Stimulated activated CD4-positive, alpha-beta T cell treated with anti-CD3 and anti-CD28 coated beads, Interleukin-12 subunit alpha, Interleukin-12 subunit beta, amount 100 ng/mL, for 48 hours (primary cell): ENCODE results near the gene TNRC18.
"Not testable (repeated sequence)": the region's sequence is repeated elsewhere in the genome, so short reads cannot be mapped to it uniquely, and the experiment has no call there.

ENCODE experiments used
- DNase-seq, 3 donors: peaks; one replicate each; pipeline ENCODE4 v3.0.0-alpha.2; 2020; ENCODE audit warnings: low read depth in 2 of 3, low spot score in 1 of 3

The TNRC18 gene

DNA sequence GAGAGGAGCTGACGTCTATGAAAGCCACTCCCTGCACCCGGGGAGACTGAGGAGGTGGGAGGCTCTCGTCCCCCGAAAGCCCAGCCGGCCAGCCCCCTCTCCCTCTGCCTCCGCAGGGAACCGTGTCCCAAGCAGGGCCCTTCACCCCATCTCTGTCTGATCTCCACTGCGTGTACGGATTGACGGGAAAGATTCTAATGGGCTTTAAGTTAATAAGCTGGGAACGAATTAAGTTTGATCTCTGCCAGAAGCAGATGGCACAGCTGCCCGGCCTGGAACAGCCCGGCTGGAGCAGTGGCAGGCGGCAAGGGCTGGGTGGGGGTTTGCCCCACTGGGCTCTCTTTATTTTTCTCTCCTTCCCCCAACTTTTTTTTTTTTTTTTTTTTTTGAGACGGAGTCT is 147.0 kb downstream of the TNRC18 start:
- no peak for DNase-seq

DNA sequence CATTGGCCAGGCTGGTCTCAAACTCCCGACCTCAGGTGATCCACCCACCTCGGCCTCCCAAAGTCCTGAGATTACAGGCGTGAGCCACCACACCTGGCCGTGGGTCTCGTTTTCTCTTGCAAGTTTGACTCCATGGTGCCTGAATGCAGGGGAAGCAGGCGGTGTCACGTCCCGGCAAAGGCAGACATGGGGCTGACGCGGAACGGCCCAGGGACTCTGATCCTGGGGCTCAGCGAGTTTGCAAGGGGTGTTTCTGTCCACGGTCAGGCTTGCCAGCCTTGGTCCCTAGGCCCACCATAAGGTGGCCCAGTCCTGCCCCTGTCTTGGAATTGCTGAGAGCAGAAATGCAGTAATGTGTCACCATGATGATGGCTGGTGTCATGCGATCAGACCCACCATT is 147.5 kb downstream of the TNRC18 start:
- DNase-seq = not testable (repeated sequence)

DNA sequence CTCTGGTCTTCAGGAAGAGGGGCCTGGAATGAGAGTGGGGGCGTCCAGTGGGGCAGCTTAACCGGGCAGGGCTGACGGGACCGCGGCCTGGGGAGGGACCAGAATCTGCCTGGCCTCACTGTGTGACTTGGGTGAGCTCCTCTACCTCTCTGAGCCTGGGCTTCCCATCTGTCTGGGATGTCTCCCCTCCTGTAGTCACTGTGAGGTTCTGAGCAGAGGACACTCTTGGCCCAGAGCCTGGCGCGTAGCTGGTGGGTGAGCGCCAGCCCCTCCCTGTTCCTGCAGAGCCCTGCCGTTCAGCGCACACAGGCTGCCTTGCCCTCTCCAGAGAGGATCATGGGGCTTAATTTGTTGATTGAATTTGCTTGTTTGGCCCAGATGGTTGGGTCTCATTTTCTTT is 148.1 kb downstream of the TNRC18 start:
- not testable (repeated sequence) for DNase-seq

DNA sequence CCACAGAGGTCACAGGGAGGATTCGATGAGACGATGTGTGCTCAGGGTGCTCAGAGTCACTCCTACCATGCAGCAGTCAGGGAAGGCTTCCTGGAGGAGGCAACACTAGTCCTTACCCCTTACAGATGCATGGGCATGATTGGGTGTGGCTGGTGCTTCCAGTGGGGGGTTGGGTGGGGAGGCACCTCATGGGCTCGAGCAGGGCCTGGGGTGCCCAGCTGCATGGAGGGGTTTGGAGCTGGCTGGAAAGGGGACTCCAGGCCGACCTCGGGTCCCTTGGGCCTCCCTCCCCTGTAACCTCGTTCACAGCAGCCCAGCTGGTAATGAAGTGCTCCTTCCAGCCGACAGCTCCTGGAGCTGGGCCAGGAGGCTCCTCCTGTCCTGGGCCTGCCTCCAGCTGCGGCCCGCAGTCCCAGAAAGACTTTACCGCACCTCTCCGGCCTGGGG is 148.6 kb downstream of the TNRC18 start:
- not testable (repeated sequence) for DNase-seq

DNA sequence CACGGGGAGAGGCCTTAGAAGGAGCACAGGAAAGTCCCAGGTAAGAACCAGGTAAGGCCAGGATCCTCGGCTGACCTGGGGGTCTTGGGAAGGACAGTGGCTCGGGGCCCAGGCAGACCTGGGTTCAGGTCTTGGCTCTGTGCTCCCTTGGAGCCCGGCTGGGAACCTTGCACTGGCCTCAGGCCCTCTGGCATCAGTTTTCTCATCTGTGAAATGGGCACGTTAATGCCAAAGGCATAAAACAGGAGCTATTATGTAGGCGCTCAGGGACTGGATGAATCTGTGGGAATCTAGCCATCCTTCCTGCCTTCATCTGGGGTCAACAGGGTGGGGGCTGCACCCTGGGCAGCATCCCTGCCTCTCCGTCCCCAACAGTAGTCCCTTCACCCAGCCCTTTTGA is 149.2 kb downstream of the TNRC18 start:
- no peak for DNase-seq

DNA sequence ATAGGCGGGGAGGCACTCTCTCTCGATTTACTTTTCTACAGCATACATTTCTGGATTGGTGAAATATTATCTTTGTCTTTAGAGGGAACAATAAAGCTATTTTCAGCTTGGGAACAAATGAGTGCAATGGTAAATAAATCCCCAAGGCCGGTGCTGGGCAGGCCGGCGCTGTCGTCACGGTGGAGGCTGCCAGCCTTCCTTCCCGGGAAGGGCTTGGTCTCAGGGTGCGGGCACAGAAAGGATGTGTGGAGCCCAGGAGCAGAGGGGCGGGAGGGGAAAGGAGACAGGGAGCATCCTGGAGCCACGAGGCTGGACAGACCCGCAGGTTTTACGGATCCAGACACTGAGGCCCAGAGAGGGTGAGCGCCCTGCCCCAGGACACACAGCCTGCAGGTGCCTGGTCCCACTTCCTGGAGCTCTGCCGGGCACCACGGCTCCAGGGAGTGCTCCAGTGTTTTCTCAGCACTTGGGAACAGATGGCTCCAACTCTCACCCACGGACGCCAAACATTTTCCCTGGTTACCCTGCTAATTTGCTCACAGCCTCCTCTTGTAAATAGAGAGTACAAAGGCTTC is 149.7 kb downstream of the TNRC18 start:
- not testable (repeated sequence) for DNase-seq

DNA sequence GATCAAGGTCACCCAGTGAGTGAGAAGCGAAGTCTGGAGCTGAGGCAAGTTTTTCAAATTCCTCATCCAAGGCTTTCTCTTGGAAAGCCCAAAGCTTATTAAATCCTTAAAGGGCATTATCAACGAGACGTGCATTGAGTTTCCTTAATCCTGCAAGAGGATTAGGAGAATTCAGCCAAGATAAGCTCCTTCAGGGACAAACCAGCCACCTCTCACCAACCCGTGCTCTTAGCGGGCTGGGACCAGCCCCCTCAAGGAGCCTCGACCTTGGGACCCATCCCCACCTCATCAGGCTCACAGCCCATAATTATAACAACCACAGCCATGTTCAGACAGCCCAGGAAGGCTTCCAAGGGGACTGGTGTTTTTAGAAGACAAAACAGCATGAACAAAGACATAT is 152.8 kb downstream of the TNRC18 start:
- no peak for DNase-seq

DNA sequence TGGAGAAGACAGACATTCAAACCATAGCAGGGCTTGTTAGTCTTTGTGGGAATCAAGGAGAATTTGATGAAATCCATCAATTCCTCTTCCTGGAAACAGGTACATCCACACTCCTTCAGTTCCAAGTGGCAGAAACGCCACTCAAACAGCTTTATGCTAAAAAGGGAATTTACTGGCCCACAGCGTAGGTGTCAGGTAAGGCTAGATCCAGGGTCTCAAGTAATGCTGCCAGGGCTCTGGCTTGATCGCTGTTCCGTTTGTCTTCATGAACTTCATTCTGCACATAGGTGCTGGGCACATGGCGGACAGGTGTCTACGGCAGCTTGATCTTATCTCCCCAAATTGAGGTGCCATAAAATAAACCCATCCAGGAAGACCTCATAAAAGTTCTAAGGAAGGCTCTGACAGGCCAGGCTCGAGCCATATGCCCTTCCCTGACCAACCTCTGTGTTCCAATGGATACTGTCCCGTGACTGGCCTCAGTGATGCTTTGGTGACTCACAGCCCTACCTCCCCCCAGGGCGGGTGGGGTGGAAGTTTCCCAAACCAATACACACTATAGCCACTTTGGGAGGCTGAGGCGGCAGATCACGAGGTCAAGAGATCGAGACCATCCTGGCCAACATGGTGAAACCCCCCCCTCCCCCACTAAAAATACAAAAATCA is 153.5 kb downstream of the TNRC18 start:
- not testable (repeated sequence) for DNase-seq

DNA sequence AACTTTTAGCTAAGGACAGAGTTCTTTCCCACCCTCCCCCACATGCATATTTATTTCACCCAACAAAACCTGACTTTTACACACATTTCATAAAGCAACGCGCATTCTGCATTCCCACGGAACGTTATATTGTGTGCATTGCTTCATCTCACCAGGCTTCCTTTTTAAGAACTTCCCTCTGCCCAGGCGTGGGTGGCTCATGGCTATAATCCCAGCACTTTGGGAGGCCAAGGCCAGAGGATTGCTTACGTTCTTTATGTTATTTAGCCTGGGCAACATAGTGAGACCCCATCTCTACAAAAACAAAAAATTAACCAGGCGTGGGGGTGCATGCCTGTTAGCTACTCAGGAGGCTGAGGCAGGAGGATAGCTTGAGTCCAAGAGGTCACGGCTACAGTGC is 155.8 kb downstream of the TNRC18 start:
- not testable (repeated sequence) for DNase-seq

DNA sequence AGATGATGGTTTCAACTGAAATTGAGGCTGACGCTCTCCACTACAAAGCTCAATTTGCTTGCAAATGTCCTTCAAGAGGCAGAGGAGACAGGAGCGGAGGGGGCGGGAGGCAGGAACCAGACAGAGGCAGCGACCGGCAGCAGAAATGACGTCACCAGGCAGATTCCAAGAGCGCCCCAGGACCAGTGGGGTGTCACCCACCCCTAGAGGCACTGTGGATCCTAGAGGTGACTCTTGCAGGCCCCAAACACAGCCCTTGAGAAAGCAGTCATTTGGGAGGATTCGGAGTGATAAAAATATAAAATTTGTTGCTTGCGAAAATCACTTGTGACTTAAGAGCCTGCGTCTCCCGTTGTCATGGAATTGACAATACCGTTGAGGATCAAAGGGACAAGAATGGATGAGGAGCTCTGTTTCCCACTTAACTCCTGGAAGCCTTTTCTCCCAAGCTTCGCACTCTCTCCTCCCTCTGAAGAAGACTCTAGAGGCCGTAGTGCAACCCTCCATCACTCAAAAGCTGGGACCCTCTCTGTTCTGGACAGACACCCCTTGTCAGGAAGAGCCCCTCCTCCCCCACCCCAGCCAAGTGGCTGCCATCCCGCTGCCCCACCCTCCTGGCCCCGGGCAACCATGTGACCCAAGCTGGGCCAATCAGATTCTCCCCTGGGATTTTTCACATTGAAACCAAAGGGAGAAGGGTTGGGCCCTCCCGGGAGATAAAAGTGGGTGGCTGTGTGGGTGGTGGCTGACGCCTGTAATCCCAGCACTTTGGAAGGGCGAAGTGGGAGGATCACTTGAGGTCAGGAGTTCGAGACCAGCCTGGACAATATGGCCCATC is 157.2 kb downstream of the TNRC18 start:
- no peak for DNase-seq

DNA sequence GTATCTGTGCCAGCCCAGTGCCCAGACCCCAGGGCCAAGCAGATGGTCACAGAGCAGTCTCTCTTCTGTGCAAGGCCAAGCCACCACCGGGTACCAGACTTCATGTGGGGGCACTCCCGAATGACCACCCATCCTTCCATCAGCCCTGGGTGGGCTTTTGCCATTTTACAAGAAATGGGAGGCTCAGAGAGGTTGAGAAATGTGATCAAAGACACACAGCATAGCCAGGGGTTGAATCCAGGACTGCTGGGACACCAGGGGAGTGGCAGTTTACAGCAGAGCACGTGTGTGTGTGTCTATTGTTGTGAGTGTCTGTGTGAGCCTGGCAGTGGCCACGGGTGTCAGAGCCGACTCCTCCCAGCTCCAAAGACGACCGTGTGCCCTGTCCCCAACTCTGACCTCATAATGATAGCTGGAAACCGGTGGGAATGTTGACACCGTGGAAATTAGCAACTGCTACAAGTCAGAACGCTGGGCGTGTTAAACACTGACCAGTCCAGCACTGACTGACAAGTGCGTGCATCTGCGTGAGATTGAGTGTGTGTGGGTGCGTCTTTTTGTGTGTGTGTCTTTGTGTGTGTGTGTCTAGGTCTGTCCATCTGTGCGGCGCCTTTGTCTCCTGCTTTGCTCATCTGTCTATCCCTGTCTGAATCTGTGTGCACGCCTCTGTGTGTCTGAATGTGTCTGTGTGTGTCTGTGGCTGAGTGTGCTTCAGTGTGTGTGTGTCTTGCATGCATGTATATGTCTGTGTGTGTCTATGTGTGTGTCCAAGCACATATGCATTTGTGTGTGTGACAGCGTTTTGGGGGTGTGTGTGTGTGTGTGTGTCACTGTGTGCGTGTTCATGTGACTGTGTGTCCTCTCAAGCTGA is 158.1 kb downstream of the TNRC18 start:
- no peak for DNase-seq

DNA sequence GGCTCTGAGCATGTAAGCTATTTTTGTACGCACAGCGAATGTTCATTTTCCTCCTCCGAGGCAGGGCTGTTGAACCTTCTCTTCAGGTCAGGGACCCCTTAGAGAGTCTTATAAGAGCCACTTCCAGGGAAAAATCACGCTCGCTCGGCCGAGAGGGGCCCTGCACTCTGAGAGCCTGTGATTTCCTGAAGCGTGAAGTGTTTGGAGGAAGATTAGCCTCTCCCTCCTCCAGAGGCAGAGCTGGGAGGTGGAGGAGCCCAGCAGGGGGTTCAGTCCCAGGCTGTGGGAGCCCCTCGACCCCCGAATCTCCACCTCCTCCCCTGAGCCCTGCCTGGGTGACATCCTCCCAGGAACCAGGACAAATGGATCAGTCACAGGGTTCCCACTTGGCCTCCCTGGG is 160.6 kb downstream of the TNRC18 start:
- not testable (repeated sequence) for DNase-seq

DNA sequence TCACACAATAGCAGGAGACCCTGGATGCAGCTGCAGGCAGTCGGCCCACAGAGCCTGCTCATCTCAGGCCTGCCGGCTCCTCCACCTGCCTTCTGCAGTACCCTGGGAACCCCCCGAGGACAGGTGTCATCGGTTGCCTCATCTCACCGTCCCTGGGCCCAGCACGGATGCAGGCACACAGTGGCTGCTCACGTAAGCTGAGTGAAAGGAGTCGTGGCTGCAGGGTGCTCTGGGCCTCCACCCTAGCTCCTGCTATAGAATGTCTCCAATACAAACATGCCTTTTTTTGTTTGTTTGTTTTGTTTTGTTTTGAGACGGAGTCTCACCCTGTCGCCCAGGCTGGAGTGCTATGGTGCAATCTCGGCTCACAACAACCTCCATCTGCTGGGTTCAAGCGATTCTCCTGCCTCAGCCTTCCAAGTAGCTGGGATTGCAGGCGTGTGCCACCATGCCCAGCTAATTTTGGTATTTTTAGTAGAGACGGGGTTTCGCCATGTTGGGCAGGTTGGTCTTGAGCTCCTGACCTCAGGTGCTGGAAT is 163.0 kb downstream of the TNRC18 start:
- DNase-seq = not testable (repeated sequence)
